Stimulated activated CD8-positive, alpha-beta memory T cell treated with anti-CD3 and anti-CD28 coated beads, Interleukin-12 subunit alpha, Interleukin-12 subunit beta, amount 100 ng/mL, for 4 hours (primary cell): ENCODE data around the gene GPALPP1.
"Not testable (repeated sequence)": the region's sequence is repeated elsewhere in the genome, so short reads cannot be mapped to it uniquely, and the experiment has no call there.

Source experiments
- DNase-seq: peaks from one replicate; pipeline ENCODE4 v3.0.0-alpha.2; 2020; ENCODE audit warnings: low read depth

The GPALPP1 gene

DNA sequence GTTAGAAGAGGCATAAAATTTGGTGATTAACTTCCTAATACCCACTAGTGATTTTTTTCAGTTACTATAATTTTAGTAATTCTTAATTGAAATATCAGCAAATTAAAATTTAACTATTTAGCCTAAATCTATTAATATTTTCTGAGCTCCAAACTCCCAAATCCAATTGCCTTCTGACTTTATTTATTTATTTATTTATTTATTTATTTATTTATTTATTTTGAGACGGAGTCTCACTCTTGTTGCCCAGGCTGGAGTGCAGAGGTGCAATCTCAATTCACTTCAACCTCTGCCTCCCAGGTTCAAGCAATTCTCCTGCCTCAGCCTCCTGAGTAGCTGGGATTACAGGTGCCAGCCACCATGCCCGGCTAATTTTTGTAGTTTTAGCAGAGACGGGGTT, 74.6 kb downstream of the GPALPP1 start:
- DNase-seq, result not testable (repeated sequence)

- no peak for DNase-seq
These were observed 75.6 kb downstream of the GPALPP1 start for GRCh38 chr13:45064889-45065288.

- no peak for DNase-seq
These were observed 79.0 kb downstream of the GPALPP1 start for GRCh38 chr13:45068036-45069001.

GRCh38 chr13:45073809-45074208, 84.5 kb downstream of the GPALPP1 start:
- no peak for DNase-seq

- no peak for DNase-seq
These were observed 85.4 kb downstream of the GPALPP1 start for GRCh38 chr13:45074721-45075120.

GRCh38 chr13:45078003-45078402, 88.7 kb downstream of the GPALPP1 start:
- DNase-seq, result no peak
